NCI-H187 (cell line): ENCODE measurements around the gene DPP10.
"Not testable (repeated sequence)": the region's sequence is repeated elsewhere in the genome, so short reads cannot be mapped to it uniquely, and the experiment has no call there.

ENCODE experiments used
- DNase-seq, 2 experiments: peaks; one replicate each; lab custom pipeline; 2025; lab: John Stamatoyannopoulos, UW

The DPP10 gene

DNA sequence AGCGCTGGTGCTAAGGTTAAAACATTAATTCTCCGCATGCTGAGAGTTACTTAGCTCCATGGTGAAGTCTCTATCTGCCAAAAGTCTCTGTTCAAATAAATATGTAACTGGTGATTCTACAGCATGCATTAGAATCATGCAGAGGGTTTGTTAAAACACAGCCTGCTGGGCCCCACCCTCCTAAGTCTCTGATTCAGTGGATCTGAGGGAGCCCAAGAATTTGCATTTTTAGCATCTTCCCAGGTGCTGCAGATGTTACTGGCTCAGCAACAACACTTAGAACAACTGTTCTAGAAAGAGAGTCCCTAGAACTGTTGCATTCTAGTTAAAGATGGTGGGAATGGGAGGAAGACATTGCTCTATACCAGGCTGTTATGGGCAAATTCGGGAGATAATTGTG is 73.4 kb downstream of the DPP10 start:
- DNase-seq, result no peak

DNA sequence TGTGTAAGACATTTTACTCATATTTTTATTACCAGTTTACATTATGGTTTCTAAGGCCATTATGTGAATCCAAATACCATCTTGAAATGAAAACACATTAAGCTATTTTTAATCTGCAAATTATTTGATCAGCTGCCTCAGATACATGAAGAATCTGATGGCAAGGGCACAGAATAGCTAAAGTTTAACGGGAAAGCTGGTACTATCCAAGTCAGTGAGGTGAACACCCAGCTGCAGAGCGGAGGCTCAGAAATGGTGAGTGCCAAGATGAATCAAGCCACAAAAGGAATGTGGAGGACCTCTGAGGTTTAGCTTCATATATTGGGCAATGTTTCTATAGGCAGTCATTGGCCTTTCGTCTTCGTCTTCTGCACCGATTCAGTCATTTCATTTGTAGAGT is 75.1 kb downstream of the DPP10 start:
- no peak for DNase-seq

DNA sequence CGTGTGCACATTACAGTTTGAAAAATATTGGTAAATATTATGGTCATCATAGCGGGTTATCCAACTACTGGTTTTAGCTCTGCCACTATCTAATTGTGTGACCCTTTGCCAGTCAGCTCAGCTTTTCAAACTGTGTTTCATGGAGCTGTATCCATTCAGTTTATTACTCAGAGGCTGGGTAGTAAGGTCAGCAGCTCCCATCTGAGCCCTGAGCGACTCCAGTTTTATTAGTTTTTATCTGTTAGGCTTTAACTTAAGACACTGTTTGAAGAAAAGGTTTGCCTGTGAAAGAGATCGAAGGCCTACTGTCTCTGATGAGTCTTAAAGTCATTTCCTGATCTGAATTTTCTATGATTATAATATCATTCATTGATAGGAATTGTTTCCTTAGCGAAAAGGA is 76.3 kb downstream of the DPP10 start:
- DNase-seq, result no peak

DNA sequence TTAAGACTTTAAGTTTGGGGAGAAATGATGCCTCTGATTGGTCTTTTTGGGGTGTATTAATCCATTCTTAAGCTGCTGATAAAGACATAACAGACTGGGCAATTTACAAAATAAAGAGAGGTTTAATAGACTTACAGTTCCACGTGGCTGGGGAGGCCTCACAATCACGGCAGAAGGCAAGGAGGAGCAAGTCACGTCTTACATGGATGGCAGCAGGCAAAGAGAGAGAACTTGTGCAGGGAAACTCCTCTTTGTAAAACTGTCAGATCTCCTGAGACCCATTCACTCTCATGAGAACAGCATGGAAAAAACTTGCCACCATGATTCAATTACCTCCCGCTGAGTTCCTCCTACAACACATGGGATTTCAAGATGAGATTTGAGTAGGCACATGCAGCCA is 80.2 kb downstream of the DPP10 start:
- DNase-seq, result not testable (repeated sequence)

DNA sequence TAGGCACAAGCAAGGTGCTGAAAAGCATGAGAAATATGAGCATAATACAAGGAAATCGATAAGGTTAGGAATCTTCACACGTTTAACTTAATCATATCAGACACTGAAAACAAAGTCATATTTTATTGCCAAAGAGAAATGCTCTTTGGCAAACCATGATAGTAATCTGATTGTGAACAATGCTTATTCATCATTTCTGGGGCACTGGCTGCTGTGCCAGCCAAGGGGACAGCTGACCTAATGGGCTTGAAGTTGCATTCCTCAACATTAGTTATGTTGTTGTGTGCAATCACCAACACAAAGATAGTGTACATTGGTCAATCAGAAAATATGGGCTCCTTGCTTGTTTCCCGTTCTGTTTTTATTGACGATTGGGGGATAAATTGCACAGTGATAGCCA is 83.5 kb downstream of the DPP10 start:
- no peak for DNase-seq

DNA sequence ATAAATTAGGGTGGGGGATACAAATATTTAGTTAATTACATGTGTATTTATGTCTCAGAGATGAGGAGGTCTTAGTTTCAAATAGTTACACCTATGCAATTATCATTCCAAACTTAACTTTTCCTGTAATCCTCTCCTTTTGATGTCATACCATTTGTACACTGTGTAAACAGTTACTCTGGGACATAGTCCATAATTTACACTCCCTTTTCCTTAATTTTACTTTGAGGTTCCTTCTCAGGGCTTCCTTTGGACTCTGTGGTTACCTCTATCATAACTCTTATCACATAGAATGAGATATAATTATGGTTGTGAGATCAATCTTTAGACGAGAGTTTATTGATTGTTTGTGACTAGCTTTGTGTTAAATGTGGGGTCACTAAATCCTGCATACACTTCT is 84.4 kb downstream of the DPP10 start:
- no peak for DNase-seq

DNA sequence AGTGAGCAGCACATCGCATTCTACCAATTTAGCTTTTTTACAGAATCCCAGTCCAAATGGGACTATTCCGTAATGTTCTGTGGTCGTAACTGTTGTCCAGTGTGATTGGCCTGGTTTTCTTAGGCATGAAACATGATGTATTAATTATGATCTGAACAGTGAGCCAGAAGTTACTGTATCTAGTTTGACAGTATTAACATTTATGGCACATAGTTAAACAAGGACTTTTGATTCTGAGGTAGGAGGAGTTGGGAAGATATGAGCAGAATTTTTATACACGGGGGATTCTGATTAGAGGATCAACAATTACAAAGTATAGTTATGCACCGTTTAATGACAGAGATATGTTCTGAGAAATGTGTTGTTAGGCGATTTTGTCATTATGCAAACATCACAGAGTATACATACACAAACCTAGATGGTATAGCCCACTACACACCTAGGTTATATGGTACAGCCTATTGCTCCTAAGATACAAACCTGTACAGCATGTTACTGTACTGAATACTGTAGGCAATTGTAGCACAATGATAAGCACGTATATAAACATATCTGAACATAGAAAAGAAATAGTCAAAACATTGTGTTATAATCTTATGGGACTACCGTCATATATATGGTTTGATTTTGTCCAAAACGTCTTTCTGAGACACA is 85.0 kb downstream of the DPP10 start:
- no peak for DNase-seq

DNA sequence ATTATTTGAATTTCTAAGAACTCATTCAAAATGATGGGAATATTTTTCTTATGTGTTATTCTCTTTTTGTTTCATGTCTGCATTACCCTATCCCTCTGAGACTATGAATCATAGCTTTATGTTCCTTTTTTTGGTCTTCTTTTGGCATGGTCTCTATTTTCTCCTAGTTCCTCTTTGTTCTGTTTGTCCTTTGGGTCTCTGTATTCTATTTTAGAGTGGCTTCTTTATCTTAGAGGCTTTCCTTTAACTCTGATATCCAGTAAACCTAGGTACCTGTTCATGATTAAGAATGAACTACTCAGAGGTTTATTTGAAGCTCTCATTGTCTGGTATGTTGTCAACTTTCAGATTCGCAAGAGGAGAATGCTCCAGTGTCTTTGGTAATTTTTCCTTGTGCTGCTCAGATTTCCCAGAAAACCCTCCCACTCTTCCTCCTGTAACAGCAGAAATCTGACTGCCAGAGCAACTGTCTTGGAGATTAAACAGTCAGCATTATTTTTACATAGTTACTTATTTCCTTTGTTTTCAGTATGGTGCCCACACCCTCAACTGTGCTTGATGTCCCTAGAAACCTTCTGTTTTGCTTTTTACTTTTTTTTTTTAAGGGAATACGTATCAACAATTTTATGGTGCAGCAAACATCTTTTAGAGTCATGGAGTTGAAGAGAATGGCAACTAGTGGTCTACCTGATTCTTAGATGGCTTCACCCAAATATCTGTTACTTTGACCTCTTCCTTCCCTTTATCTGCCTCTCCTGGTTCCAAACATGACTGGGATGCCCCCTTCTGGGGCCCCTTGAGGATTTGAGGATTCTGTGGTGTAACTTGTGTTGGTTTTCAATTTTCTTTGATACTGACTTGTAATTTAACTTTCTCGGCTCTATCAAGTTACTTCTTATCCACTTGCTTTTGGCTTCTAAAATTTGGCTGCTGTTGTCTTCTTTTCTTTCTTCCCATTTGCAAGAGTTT is 92.0 kb downstream of the DPP10 start:
- DNase-seq, result no peak

DNA sequence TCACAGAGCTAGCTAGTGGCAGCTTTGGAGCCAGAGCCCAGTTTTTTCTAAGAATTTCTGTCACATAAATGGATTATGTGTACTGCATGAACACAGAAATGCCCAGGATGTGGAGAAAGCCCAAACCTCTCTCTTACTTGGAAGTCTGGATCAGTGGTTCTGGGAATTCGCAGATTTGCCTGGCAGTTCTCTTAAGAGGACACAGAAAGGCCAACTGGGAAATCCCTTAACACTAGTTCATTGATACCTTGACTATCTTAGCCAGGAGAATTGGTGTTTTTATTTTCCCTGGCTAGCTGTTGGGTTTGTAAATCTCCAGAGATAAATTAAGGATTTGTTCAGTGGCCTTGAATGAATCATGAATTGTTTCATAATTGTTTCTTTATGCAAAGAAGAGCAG is 95.3 kb downstream of the DPP10 start:
- no peak for DNase-seq

DNA sequence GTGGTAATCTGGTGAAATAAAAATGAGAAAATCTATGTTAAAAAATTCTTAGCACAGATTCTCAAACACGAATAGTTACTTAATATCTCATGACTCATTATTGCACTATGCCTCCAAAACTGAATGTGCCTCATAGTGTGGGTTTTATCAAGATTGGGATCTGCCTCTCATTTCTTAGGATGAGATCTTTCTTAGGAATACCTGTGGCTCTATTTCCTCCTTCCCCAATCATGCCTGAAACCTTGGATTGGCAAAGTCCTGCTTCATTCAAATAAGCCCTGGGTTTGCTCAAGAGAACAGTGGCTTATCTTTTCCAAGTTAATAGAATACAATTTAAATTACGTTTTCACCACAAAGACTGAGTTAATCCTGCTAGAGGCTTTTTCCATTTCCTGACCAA is 100.3 kb downstream of the DPP10 start:
- no peak for DNase-seq

DNA sequence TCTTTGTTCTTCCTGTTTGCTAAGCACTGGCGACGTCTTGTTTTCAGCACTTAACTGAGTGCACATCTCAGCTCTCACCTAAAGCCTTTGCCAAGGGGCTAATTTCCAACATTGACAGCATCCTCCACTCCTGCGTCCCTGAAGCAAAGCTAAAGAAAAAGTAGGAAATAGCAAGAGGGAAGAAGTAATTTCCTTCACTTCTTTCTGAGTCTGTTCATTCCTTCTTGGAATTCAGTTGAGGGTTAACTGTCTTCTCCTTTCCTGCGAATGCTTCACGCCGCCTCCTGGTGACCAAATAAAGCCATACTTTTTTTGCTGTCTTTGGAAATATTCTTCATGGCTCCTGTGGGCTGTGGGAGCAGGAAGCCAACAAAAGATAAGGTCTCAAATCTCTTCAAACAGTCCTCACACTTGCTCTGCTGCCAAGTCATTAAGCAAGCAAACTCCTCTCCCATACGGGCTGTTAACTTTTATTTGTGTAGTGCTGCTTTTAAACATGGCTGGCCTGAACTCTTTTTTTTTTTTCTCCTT is 100.9 kb downstream of the DPP10 start:
- no peak for DNase-seq

DNA sequence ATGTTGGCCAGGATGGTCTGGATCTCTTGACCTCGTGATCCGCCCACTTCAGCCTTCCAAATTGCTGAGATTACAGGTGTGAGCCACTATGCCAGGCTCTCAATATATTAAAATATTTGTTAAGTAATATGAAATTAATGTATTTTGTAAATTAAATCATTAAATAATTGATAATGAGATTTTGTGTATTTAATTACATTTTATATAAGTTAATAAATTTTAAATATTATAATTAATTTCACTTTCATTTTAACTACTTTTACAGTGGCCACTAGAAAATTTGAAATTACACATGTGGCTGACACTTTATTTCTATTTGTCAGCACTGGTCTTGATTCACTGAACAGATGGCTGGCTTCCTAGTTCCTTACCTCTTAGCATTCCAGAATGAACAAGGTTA is 102.6 kb downstream of the DPP10 start:
- DNase-seq, result no peak

DNA sequence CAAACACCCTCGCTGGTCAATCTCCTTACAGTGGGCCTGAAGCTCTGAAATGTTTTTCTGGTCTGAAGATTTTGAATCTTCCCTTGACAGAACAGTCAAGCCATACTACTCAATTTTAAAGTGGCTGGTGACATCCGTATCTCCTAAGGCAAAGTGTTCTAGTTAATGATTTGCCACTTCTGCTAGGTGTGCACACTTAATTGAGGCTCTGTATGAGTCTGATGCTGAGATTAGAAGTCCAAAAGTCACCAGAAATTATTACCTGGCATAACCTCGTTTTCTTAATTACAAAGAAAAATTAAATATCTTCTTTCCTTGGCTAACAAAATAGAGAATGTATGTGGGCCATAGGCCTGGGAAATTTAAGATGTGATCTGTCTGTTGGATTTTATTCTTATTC is 104.1 kb downstream of the DPP10 start:
- no peak for DNase-seq

DNA sequence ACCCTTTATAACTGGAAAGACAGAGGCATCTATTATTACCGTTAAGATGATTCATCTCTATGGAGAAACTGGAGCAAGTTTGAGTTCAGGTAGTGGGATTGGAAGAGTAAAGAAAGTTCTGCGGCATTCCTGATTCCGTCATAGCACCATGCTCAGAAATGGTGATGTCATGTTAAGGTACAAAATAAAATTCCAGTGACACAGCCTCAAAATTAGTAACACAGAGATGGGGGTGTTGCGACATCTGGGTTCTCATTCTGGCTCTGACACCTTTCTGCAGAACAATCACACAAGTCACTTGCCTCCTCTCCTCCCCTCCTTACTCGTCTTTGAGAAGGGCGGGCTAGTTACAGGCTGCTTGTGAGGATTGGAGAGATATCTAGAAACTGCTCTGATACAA is 105.7 kb downstream of the DPP10 start:
- no peak for DNase-seq

DNA sequence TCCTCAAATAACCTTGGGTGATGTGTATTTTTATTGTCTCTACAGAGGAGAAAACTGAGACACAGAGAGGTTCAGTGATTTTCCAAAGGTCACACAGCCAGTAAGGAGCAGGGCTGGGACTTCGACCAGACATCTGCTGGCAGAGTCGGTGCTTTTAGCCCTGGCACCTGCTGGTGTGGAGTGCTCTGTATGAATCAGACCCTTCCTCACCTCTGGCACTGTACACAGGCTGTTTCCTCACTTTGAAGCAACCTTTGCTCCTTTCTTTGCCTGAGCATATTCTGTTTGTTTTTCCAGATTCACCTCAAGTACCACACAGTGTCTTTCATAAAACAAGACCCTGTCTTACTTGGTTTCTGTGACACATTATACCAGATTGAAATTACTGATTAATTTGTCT is 107.9 kb downstream of the DPP10 start:
- DNase-seq, result no peak

DNA sequence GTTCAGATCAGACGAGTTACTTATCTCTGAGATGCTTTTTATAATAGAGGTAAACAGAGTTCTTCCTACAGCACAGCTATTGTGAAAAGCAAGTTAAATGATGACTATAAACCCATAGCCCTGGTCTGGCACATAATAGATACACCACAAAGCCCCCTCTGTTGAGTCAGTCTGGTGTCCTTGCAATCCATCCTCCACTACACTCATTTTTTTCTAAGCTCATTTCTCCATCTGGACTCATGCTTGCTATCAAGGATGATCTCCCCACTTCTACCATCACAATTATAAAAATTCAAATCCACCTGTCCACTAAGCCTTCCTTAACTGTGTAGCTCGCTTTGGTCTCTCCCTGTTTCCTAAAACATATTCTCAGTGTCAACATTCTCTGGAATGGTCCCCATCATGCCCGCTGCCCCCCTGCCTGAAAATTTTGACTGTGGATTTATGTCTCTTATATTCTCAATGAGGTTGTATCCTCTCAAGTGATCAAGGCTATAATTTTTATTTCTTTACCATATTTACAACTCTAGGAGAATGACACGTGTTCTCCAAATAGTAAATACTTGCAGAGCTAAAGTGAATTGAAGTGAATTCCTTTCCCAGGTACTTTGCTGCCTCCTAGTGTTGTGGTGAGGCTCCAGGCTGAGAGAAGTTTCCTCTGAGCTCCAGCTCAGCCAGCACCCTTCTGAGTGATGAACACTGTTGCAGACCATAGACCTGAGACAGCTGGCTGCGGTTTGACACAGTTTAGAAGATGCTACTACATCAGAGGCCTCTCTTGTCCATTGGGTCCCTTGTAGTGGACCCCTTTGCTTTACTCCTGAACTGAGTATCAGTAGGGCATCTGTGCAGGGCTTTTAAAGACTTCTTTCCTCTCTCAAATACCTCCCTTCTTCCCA is 108.7 kb downstream of the DPP10 start:
- peak in 1 of 2 experiments; percentile 1 for DNase-seq

DNA sequence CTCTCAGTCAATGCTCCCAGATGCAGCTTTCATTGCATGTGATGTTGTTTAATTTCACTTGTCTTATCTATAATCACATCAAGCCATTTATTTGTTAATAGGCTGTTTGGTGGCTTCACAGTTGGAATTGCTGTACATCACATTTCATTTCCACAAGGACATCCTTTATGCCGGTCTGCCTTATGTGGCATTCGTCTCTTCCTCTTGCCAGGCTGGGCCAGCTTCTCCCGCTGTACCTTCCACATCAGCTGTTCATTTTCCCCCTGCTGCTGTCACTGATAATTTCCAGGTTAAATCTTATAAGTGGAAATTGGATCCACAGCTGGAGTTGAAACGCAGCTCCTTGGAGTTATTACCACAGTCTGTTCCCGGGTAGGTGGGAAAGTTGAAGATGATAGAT is 110.6 kb downstream of the DPP10 start:
- no peak for DNase-seq

DNA sequence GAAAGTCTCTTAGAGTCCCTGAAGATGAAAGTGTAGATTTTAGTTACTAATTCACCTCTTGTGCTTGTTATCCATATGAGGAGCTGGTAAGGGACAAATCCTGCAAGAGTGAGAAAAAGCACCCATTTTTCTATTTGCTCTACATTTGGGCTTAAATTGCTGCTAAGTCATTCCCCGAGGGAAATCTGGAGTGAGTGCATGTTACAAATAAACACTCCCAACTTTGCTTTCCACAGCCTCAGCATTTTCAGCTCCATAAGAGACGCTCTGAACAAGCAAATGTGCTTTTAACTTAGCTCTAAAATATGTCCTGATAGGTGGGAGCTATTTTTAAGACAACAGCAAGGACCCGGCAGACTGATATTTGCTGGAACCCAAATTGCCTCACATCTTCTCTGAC is 126.7 kb downstream of the DPP10 start:
- no peak for DNase-seq

DNA sequence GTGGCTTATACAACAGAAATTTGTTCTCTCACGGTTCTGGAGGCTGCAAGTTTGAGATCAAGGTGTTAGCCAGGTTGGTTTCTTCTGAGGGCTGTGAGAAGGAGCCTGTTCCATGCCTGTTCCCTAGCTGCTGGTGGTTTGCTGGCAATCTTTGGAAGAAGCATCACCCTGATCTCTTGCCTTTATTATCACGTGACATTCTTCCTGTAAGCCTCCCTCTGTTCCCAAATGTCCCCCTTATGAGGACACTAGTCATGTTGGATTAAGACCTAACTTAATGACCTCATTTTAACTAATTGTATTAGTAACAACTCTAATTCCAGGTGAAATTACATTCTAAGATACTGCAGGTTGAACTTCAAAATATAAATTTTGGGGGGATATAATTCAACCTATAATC is 135.2 kb downstream of the DPP10 start:
- no peak for DNase-seq

DNA sequence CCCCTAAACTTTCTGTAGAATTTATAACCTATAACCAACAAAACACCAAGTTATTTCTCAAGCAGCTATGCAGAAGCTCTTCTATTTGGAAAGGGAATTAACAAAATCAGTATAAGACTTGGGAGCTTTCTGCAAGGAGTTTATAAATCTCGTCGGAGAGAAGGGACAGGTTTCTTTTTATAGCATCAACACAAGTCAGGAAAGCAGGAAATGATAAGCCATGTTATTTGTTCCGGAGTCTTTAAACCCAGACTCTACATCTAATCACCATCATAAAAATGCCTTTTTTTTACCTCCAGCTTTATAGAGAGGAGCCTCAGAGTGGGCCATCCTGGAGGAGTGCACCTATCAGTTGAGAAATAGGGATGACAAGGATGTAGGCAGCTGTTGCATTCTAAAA is 137.1 kb downstream of the DPP10 start:
- DNase-seq, result no peak

DNA sequence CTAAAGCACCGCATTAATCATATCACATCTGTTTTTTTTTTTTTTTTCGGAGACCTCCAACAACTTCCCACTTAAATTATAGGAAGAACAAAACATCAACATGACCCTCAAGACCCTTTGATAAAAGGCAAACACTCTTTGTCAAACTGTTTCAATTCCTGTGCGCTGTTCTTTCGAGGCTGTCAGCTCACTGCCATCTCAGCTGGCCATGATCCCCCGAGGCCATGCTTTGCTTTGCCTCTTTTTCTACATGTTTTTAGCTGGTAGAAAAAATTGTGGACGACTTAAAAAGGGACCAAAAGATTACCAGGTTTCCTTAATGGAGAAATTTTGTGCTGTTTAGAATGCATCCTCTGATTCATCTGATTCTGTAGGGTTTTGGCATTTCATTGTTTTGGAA is 138.2 kb downstream of the DPP10 start:
- no peak for DNase-seq

DNA sequence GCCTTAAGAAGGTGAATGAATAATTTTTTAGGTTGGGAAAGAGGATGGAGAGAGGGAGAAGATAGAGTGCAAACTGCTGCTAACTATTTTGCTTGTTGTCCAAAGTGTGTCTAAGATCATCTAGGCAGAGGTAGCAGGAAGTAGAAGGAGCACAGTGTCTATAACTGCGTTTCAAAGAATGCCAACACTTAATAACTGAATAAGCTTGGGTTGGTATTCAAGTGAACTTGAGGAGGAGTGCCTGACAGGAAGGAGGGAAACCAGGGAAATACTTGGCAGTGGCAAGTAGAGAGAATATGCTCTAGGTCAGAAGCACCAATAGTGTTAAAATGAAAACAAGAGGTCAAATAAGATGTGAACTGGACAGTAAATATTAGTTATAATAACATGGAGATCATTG is 155.9 kb downstream of the DPP10 start:
- DNase-seq, result no peak
